Germinal center (tissue), 1 donor: Measurements from ENCODE around the gene DMPK.
"Not testable (repeated sequence)": the region's sequence is repeated elsewhere in the genome, so short reads cannot be mapped to it uniquely, and the experiment has no call there.

ENCODE experiments used
- DNase-seq: peaks from one replicate; pipeline ENCODE4 v3.0.0; 2012; ENCODE audit warnings: mixed read lengths, low spot score

Gene DMPK

DNA sequence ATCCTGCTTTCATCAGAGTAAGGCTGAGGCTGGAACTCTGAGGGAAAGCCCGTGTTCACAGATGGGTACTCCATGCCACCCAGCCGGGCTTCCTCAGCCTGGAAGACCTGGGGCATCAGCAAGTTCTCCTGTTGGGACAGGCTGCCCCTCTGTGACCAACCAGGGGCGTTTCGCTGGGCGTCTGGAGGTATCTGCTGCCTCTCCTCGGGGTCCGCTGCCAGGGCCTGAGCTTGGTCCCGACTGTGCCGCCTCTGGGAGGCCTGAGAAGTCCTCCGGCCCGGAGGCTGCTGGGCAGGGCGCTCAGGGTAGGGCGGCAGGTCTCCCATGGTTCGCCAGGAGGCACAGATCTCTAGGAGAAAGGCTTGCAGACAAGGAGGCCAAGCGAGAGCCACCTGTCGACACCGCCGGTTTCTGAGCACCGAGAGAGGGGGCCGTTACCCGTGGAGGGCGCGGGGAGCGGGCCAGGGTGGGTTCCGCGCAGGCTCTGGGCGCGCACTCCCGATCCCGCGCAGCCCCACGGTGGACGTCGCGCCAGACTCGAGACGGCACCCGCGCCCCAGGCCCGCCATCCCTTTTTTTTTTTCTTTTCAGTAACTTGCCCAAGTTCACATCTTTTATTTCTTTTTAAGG lies 32.7 kb upstream of the DMPK start, which contains the start of gene RSPH6A:
RSPH6A (minus strand) TSS at position 458 of the 630 bp plus-strand sequence; CDS start at position 326, 132 bp downstream.
- DNase-seq = no peak

- DNase-seq = no peak
Measured at GRCh38 chr19:45814166-45814780, 32.0 kb upstream of the DMPK start.

DNA sequence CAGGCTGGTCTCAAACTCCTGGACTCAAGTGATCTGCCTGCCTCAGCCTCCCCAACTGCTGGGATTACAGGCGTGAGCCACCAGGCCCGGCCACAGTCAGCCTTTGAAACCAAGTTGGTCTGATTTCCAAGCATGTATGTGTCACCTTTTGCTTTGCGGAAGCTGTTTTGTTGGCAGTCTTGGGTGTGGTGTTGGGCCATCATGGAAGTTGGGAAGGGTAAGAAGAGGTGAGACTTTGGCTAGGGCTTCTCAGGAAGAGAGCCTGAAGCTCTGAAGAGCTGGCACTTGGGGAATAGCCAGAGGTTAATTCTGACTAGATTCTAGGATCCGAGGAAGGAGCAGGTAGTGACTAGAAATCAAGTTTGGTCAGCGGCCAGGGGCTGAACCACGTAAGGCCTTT lies 30.0 kb upstream of the DMPK start:
- DNase-seq = no peak

DNA sequence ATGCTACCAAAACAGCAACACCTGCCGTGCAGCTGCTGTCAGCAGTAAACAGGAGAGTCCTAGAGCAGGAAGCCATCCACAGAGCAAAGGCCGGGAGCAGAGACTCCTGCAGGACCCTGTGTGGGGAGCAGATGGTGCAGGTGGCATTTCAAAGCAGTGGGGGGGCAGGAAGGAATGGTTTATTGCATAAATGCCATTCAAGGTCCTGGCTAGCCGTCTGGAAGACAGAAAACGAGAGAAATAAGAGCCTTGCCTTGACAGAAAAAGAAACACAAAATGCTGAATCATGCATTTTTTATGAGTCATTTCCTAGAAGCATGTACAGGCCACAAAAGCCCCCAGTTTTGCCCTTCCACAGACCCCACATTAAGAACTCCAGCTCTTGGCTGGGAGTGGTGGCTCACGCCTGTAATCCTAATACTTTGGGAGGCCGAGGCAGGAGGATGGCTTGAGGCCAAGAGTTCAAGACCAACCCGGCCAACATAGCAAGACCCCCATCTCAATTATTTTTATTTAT lies 27.4 kb upstream of the DMPK start:
- DNase-seq = no peak

- DNase-seq = no peak
Measured at GRCh38 chr19:45805719-45806118, 23.4 kb upstream of the DMPK start.

DNA sequence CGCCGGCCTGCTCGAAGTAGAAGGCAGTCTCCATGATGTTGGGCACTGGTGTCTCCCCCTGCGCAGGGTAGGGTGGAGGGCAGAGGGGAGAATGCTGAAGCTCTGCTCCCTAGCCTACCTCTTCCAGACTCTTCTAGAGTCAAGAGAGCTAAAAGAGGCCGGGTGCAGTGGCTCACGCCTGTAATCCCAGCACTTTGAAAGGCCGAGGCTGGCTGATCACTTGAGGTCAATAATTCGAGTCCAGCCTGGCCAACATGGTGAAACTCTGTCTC lies 22.6 kb upstream of the DMPK start:
- DNase-seq = no peak

- no peak for DNase-seq
Measured at GRCh38 chr19:45804140-45804958, 22.1 kb upstream of the DMPK start.

GRCh38 chr19:45801603-45802175 lies 19.4 kb upstream of the DMPK start:
- DNase-seq = no peak

DNA sequence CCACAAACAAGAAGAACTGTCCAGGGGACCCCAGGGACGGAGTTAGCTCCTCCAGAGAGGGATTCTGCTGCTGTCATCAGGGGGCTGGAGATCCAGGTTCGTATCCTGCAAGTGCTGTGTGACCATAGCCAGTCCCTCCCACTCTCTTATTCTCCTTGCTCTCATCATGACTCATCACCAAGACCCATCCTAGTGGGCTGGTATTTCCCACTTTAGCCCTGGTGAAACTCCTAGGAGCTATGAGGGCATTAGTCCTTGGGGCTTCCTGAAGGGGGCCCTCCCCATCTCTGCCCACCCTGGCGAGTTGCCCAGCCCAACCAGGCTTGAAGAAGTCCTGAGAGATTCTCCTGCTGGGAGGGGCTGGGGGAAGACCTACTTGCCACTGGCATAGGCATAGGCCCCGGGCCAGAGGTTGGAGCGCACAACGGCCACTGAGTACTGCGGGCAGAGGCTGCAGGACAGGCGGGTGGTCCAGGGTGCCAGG lies 17.8 kb upstream of the DMPK start:
- DNase-seq = no peak

- DNase-seq = not testable (repeated sequence)
Measured at GRCh38 chr19:45799541-45799940, 17.3 kb upstream of the DMPK start.

- peak; percentile 85 for DNase-seq
Measured at GRCh38 chr19:45798995-45799517, 16.8 kb upstream of the DMPK start.

GRCh38 chr19:45794627-45795026 lies 12.3 kb upstream of the DMPK start:
- no peak for DNase-seq

DNA sequence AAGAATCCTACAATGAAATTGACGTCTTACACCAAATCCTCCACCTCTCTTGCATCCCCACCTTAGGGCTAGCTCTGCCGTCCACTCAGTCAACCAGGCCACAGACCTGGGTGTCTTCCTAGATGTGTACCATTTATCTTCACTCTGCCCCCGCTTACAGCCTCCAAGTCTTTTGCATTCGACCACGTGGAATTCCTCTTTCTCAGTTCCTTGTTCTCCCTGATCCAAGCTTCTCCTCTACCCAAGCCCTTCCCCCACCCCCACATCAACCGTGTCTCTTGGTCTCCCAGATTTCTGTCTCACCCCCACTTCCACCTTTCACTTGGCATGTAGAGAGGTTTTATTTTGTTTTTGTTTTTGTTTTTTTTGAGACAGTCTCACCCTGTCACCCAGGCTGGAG lies 11.6 kb upstream of the DMPK start:
- DNase-seq = no peak

- DNase-seq = no peak
Measured at GRCh38 chr19:45793178-45793564, 10.9 kb upstream of the DMPK start.

GRCh38 chr19:45792470-45793177 lies 10.3 kb upstream of the DMPK start, which contains the start of gene DMWD:
Gene DMWD (minus strand): TSS chr19:45792845. CDS start chr19:45792756, 89 bp downstream.
- DNase-seq = peak; percentile 96

- no peak for DNase-seq
Measured at GRCh38 chr19:45791744-45792469, 9.6 kb upstream of the DMPK start.

DNA sequence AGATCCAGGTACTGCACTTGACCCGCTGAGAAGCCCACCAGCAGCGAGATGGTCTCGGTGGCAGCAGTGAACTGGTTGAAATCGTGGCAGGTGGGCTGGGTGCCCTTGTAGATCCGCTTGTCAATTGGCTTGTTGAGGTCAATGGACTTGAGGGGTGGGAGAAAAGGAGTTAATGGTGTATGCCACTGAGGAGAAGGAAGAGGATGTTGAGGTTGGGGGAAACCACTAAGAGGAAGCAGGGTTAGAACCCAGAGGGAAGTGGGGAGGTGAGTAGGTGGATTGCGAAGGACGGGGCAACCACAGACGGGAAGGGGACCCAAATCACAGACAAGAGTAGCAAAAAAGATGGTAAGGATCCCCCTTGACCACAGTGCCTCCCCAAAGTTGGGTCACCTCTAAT lies 8.7 kb upstream of the DMPK start:
- no peak for DNase-seq

GRCh38 chr19:45789035-45789786 lies 6.9 kb upstream of the DMPK start:
- no peak for DNase-seq

DNA sequence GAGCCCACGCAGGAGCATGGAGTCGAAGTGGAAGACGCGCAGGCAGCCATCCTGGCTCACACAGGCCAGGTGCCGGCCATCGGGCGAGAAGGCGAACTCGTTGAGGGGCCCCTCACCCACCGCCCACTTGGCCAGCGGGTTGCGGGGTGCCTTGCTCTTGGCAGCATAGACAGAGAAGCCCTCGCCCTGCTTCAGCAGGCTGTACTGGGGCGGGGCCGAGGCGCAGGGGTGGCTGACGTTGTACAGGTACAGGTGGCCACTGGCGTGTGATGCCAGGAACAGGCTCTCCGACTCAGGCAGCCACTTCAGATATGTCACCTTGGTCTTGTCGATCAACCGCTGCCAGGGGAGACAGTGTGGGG lies 4.2 kb upstream of the DMPK start:
- DNase-seq = no peak
